Breast epithelium (tissue), 3 donors: ENCODE data around the gene UBE2Q2.

ENCODE experiments used
- POLR2A ChIP-seq: fragments of 450-650 bp; IDR thresholded peaks from one replicate; pipeline ENCODE4 v1.6.1; 2016; ENCODE audit warnings: antibody characterized with exemption, mild to moderate bottlenecking, moderate library complexity
- POLR2AphosphoS5 ChIP-seq, 3 donors: sonication (generic); formaldehyde crosslinking; IDR thresholded peaks; one replicate each; pipeline ENCODE4 v1.6.1; 2017; ENCODE audit warnings: antibody characterized with exemption in 3 of 3
- TF ChIP-seq, protein P1 (sequence below), 3 donors: fragments of 450-650 bp; IDR thresholded peaks; one replicate each; pipeline ENCODE4 v1.5.1; 2016 to 2017; ENCODE audit warnings: antibody characterized with exemption in 3 of 3, mild to moderate bottlenecking in 3 of 3, moderate library complexity in 3 of 3

- TF ChIP-seq POLR2A (no peak), POLR2AphosphoS5 (IDR thresholded peaks at IDR 0.05) (no peak)
- TF ChIP-seq, protein P1, sequence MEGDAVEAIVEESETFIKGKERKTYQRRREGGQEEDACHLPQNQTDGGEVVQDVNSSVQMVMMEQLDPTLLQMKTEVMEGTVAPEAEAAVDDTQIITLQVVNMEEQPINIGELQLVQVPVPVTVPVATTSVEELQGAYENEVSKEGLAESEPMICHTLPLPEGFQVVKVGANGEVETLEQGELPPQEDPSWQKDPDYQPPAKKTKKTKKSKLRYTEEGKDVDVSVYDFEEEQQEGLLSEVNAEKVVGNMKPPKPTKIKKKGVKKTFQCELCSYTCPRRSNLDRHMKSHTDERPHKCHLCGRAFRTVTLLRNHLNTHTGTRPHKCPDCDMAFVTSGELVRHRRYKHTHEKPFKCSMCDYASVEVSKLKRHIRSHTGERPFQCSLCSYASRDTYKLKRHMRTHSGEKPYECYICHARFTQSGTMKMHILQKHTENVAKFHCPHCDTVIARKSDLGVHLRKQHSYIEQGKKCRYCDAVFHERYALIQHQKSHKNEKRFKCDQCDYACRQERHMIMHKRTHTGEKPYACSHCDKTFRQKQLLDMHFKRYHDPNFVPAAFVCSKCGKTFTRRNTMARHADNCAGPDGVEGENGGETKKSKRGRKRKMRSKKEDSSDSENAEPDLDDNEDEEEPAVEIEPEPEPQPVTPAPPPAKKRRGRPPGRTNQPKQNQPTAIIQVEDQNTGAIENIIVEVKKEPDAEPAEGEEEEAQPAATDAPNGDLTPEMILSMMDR (IDR thresholded peaks at IDR 0.05) = no peak
Measured at GRCh38 chr15:75887178-75887577, 43.9 kb downstream of the UBE2Q2 start.
